OCI-LY1 (cell line): ENCODE data around the gene HDAC1.

Experiments used
- H2AFZ ChIP-seq: fragments of 200-600 bp; sonication (generic), shearing (Covaris generic); 2 replicates; pipeline ENCODE4 v1.6.0; 2014; ENCODE audit warnings: antibody characterized with exemption, mild to moderate bottlenecking, low read length
- H3F3A ChIP-seq: fragments of 200-600 bp; sonication (generic), shearing (Covaris generic); 2 replicates; pipeline ENCODE4 v1.6.0; 2014; ENCODE audit warnings: mild to moderate bottlenecking, antibody characterized with exemption, low read length, moderate library complexity; ENCODE audit not compliant: insufficient read depth
- H3K27ac ChIP-seq: fragments of 200-600 bp; sonication (generic); 2 replicates; pipeline ENCODE4 v1.5.1; 2014; ENCODE audit warnings: low read length, mixed run types, mild to moderate bottlenecking, low read depth; ENCODE audit not compliant: poor library complexity, severe bottlenecking
- H3K27me3 ChIP-seq: fragments of 200-600 bp; sonication (generic); 2 replicates; pipeline ENCODE4 v1.6.0; 2014; ENCODE audit warnings: antibody characterized with exemption, mild to moderate bottlenecking, low read length, moderate library complexity; ENCODE audit not compliant: insufficient read depth
- H3K36me3 ChIP-seq: fragments of 200-600 bp; sonication (generic); 2 replicates; pipeline ENCODE4 v1.6.1; 2014; ENCODE audit warnings: mild to moderate bottlenecking, antibody characterized with exemption, low read length, moderate library complexity, mixed read lengths; ENCODE audit not compliant: insufficient read depth
- H3K4me1 ChIP-seq: fragments of 200-600 bp; sonication (generic); 2 replicates; pipeline ENCODE4 v1.5.1; 2014; ENCODE audit warnings: mild to moderate bottlenecking, low read length, moderate library complexity; ENCODE audit not compliant: insufficient read depth, severe bottlenecking
- H3K4me2 ChIP-seq: fragments of 200-600 bp; sonication (generic), shearing (Covaris generic); 2 replicates; pipeline ENCODE4 v1.6.1; 2014; ENCODE audit warnings: low read length
- H3K4me3 ChIP-seq: fragments of 200-600 bp; sonication (generic); 2 replicates; pipeline ENCODE4 v1.5.1; 2014; ENCODE audit warnings: low read length, low read depth, mild to moderate bottlenecking, mixed read lengths; ENCODE audit not compliant: poor library complexity, severe bottlenecking
- H3K79me2 ChIP-seq: fragments of 200-600 bp; shearing (Covaris generic); 2 replicates; pipeline ENCODE4 v1.6.1; 2016; ENCODE audit warnings: mixed run types, low read length, mixed read lengths; ENCODE audit not compliant: insufficient read depth
- H3K9ac ChIP-seq: fragments of 200-600 bp; sonication (generic), shearing (Covaris generic); 2 replicates; pipeline ENCODE4 v1.6.1; 2014; ENCODE audit warnings: mild to moderate bottlenecking, low read length, mixed read lengths
- H3K9me2 ChIP-seq: fragments of 200-600 bp; sonication (generic), shearing (Covaris generic); 2 replicates; pipeline ENCODE4 v1.6.1; 2014; ENCODE audit warnings: low read depth, mild to moderate bottlenecking, low read length, mixed read lengths
- H3K9me3 ChIP-seq: fragments of 200-600 bp; shearing (Covaris generic); 2 replicates; pipeline ENCODE4 v1.6.1; 2014; ENCODE audit warnings: low read length, mixed read lengths
- H4K20me1 ChIP-seq: fragments of 200-600 bp; sonication (generic), shearing (Covaris generic); 2 replicates; pipeline ENCODE4 v1.6.0; 2016; ENCODE audit warnings: mild to moderate bottlenecking, low read length; ENCODE audit not compliant: insufficient read depth
- EZH2 ChIP-seq: fragments of 200-600 bp; sonication (generic), shearing (Covaris generic); IDR thresholded peaks from 2 replicates; pipeline ENCODE4 v1.8.0; 2017; ENCODE audit warnings: borderline replicate concordance, mixed run types, mild to moderate bottlenecking, antibody characterized with exemption, low read length, moderate library complexity, mixed read lengths
- TF ChIP-seq, protein P1 (sequence below): fragments of 200-600 bp; sonication (generic), shearing (Covaris generic); IDR thresholded peaks from 2 replicates; pipeline ENCODE4 v1.5.1; 2017; ENCODE audit warnings: mild to moderate bottlenecking, antibody characterized with exemption, low read length, moderate library complexity, mixed read lengths

The HDAC1 gene

DNA sequence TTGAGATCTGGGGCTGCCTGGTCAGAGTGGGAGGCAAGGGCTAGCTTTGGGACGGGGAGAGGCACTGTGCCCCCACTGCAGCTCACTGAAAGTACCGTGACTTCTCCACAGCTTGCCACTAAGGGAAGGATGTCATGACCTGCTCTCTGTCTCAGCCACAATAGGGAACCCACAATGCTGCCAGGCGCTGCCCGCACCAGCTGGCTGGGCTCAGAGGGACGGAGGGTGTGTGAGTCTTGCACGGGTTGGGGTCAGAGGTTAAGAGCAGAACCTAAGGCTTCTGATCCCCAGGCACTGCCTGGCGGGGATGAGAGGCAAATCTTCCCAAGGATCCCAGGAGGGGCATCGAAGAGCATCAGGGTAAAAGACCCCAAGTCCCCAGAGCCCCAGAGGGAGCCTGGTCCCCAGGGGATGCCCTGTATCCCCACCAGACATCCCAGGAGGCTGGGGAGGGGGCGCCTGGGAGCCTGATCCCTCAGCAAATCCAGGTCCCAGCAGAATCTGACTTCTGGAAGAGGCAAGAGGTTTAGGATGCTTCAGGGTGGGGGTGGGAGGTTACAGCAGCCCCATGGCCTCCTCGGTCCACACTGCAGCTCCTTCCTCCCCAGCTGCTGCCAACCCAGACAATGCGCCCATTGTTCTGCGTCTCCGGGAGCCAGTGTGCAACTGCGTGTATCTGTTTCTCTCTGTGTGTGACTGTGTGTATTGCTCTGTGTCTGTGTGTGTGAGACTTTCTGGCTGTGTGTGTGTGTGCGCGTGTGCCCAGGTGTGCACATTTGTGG lies 46.2 kb downstream of the HDAC1 start:
- H3K9me3 ChIP-seq: no peaks in the 10 kb centered on the region
- peaks cover 19% of the 10 kb centered on the region; the same call in 1 of the 2 replicates for H3K36me3 ChIP-seq
- no peak overlapping the region for H3K9ac ChIP-seq
- no peak overlapping the region for H2AFZ ChIP-seq
- peaks cover 11% of the 10 kb centered on the region for H3F3A ChIP-seq
- H3K4me2 ChIP-seq: no peak overlapping the region
- no peak overlapping the region for H3K27ac ChIP-seq
- TF ChIP-seq, protein P1, sequence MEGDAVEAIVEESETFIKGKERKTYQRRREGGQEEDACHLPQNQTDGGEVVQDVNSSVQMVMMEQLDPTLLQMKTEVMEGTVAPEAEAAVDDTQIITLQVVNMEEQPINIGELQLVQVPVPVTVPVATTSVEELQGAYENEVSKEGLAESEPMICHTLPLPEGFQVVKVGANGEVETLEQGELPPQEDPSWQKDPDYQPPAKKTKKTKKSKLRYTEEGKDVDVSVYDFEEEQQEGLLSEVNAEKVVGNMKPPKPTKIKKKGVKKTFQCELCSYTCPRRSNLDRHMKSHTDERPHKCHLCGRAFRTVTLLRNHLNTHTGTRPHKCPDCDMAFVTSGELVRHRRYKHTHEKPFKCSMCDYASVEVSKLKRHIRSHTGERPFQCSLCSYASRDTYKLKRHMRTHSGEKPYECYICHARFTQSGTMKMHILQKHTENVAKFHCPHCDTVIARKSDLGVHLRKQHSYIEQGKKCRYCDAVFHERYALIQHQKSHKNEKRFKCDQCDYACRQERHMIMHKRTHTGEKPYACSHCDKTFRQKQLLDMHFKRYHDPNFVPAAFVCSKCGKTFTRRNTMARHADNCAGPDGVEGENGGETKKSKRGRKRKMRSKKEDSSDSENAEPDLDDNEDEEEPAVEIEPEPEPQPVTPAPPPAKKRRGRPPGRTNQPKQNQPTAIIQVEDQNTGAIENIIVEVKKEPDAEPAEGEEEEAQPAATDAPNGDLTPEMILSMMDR: no peak
- no peak for TF ChIP-seq EZH2
- peaks cover 35% of the 10 kb centered on the region for H3K4me1 ChIP-seq
- H3K4me3 ChIP-seq: no peak overlapping the region
- H3K79me2 ChIP-seq: peaks cover 7% of the 10 kb centered on the region; the same call in 1 of the 2 replicates
- H3K27me3 ChIP-seq: 0 out of 2 replicates have a peak, but pooled peaks cover 8% of the 10 kb centered on the region
- no peaks in the 10 kb centered on the region for H3K9me2 ChIP-seq
- no peaks in the 10 kb centered on the region for H4K20me1 ChIP-seq

DNA sequence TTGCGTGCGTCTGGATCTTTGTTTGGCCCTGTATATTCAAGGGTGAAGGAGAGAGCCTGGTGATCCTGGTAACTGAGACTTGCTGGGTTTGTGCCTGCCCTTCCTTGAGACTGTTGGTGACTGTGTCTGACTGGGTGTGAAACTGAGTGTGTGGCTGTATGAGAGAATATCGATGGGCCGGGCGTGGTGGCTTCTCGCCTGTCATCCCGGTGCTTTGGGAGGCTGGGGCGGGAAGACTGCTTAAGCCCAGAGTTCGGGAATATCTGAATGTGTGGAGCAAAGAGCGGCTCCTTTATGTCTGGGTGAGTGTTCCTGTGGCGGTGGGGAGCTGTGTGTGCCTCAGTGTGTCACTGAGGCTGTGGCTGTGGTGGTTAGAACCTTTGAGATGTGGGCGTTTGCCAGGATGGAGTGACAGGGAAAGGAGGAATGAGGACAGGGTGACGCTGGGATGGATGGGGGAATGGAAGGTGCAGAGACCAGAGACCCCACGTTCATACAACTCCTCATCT lies 46.8 kb downstream of the HDAC1 start:
- H3K9me3 ChIP-seq: no peaks in the 10 kb centered on the region
- peaks cover 7% of the 10 kb centered on the region; the same call in 1 of the 2 replicates for H3K79me2 ChIP-seq
- H3K27me3 ChIP-seq: 0 out of 2 replicates have a peak, but pooled peaks cover 8% of the 10 kb centered on the region
- H4K20me1 ChIP-seq: no peaks in the 10 kb centered on the region
- H3K4me3 ChIP-seq: no peak overlapping the region
- H3K27ac ChIP-seq: no peak overlapping the region
- H3F3A ChIP-seq: peaks cover 5% of the 10 kb centered on the region
- peaks cover 29% of the 10 kb centered on the region for H3K4me1 ChIP-seq
- H3K9me2 ChIP-seq: no peaks in the 10 kb centered on the region
- no peak overlapping the region for H2AFZ ChIP-seq
- H3K36me3 ChIP-seq: peaks cover 13% of the 10 kb centered on the region; the same call in 1 of the 2 replicates
- TF ChIP-seq EZH2: no peak
- TF ChIP-seq, protein P1: no peak
- H3K4me2 ChIP-seq: no peak overlapping the region
- H3K9ac ChIP-seq: no peak overlapping the region

DNA sequence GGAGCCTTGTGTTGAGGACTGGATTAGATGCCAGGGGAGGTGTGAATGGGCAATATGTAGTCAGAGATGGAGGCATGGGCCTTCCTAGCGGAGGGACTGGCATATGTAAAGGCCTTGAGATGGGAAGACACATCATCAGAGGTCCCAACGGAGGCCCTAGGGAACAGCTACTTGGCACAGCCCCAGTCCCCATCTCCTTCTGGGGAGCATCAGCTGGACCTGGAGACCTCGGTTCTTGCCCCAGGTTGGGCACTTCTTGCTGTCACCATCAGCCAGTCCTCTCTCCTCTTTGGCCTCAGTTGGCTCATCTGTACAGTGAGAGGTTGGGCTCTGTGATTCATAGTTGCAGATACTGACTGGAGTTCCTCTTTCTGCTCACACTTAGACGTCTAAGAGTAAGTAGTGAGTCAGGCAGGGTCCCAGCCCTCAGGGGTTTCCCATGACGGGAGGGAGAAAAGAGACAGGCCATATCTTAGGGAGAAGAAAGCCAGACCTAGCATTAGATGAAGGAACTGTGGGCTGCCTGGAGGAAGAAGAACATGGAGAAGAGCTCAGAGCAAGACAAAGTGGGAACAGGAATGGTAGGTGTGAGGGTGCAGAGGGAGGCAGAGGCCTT lies 47.6 kb downstream of the HDAC1 start:
- no peaks in the 10 kb centered on the region for H3F3A ChIP-seq
- H2AFZ ChIP-seq: no peak overlapping the region
- H3K36me3 ChIP-seq: peaks cover 5% of the 10 kb centered on the region; the same call in 1 of the 2 replicates
- H3K4me3 ChIP-seq: no peak overlapping the region
- peaks cover 22% of the 10 kb centered on the region for H3K4me1 ChIP-seq
- H3K9me3 ChIP-seq: no peaks in the 10 kb centered on the region
- no peak overlapping the region for H3K27ac ChIP-seq
- no peaks in the 10 kb centered on the region for H4K20me1 ChIP-seq
- H3K9me2 ChIP-seq: no peaks in the 10 kb centered on the region
- H3K9ac ChIP-seq: no peak overlapping the region
- no peak for TF ChIP-seq EZH2
- TF ChIP-seq, protein P1: no peak
- H3K4me2 ChIP-seq: no peak overlapping the region
- 0 out of 2 replicates have a peak, but pooled peaks cover 8% of the 10 kb centered on the region for H3K27me3 ChIP-seq
- peaks cover 7% of the 10 kb centered on the region; the same call in 1 of the 2 replicates for H3K79me2 ChIP-seq
